Heart left ventricle (tissue), 13 donors: ENCODE measurements around the gene MCTP1.

Experiments
- CTCF ChIP-seq, 12 donors: fragments of 200-600 bp; sonication (generic) in 4 of 12; IDR thresholded peaks; one replicate each; pipeline versions ENCODE4 v1.5.0 to v1.8.0; 2018 to 2022; ENCODE audit warnings: antibody characterized with exemption in 12 of 12, mild to moderate bottlenecking in 5 of 12
- POLR2A ChIP-seq, 2 donors: fragments of 450-650 bp; IDR thresholded peaks; one replicate each; pipeline ENCODE4 v1.6.1; 2017; ENCODE audit warnings: antibody characterized with exemption in 2 of 2, mild to moderate bottlenecking in 2 of 2, moderate library complexity in 2 of 2
- donor health status: ischemic (EF 13 %, LVEDD 7.1; RV severe dilation, severe dysfunction).
- donor health status: DM: no; HTN: yes; CAD: no.
- donor health status: DM: no; HTN: no; CAD: no.
- donor health status: ischemic (EF 25% LVEDD 6.9; RV normal size, moderate dysfunction).
- donor health status: ischemic (EF 25% LVEDD 5.7; RV mildly dilated, moderate dysfunction).
- donor health status: ischemic (EF 35%, LVEDD 5.7; RV mildly dilated, moderate dysfunction).
- donor health status: nonischemic (EF 11% LVEDD 7.7; RV severe dilation, severe dysfunction).
- donor health status: DM: yes; HTN: yes; CAD: no.
- donor health status: PGD.
- donor health status: ischemic (EF 29% LVEDD 5.4; RV normal size, mild dysfunction).
- donor health status: nonischemic (EF 23%, LVEDD 6.1; RV moderate dilation, normal function).

- no peak for TF ChIP-seq CTCF (IDR thresholded peaks at IDR 0.05)
- no peak for TF ChIP-seq POLR2A (IDR thresholded peaks at IDR 0.05)
These were observed 488 bp upstream of the MCTP1 start for GRCh38 chr5:95285409-95285755.
